Measurements from ENCODE around the gene SRGAP3. TPM values are rescaled to one million over a fixed set of nuclear protein-coding genes. Genes with fewer than 3 reads are reported as not detected.

Gene SRGAP3
- total RNA-seq, 1 donor from 2014 or later, result 0.99 TPM

GRCh38 chr3:8988791-8989558, 260.5 kb downstream of the SRGAP3 start:
- Mint-ChIP-seq H3K4me1 (ENCODE audit: low read depth) (peaks cover 13% of the 10 kb centered on the region), H3K9me3 (ENCODE audit: low read depth) (no peaks in the 10 kb centered on the region), H3K4me3 (ENCODE audit: unreplicated experiment) (no peak overlapping the region), H3K36me3 (ENCODE audit: low read depth) (no peaks in the 10 kb centered on the region), H3K27ac (ENCODE audit: unreplicated experiment) (peak overlapping the region; percentile 3), H3K27me3 (ENCODE audit: low read depth) (no peaks in the 10 kb centered on the region)
- no peak for DNase-seq (ENCODE audit: low spot score)
- TF ChIP-seq CTCF (IDR thresholded peaks at IDR 0.05), result no peak

DNA sequence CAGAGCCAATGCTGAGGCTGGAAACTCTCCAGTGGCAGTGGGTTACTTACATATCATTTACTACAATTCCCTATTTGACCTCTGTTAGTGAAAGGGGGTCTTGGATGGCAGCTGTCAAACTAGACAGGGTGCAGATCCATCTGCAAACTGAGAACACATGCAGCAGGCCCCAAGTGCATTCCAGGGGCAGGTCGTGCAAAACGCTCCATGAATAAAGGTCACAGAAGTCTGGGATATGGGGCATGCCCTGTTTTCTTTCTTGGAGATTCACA, 261.1 kb downstream of the SRGAP3 start:
- no peaks in the 10 kb centered on the region for H3K9me3 Mint-ChIP-seq (ENCODE audit: low read depth)
- H3K4me1 Mint-ChIP-seq (ENCODE audit: low read depth), result peaks cover 13% of the 10 kb centered on the region
- H3K27me3 Mint-ChIP-seq (ENCODE audit: low read depth), result no peaks in the 10 kb centered on the region
- TF ChIP-seq CTCF (IDR thresholded peaks at IDR 0.05), result no peak
- H3K27ac Mint-ChIP-seq (ENCODE audit: unreplicated experiment), result no peak overlapping the region
- H3K4me3 Mint-ChIP-seq (ENCODE audit: unreplicated experiment), result no peak overlapping the region
- DNase-seq (ENCODE audit: low spot score), result no peak
- H3K36me3 Mint-ChIP-seq (ENCODE audit: low read depth), result no peaks in the 10 kb centered on the region

DNA sequence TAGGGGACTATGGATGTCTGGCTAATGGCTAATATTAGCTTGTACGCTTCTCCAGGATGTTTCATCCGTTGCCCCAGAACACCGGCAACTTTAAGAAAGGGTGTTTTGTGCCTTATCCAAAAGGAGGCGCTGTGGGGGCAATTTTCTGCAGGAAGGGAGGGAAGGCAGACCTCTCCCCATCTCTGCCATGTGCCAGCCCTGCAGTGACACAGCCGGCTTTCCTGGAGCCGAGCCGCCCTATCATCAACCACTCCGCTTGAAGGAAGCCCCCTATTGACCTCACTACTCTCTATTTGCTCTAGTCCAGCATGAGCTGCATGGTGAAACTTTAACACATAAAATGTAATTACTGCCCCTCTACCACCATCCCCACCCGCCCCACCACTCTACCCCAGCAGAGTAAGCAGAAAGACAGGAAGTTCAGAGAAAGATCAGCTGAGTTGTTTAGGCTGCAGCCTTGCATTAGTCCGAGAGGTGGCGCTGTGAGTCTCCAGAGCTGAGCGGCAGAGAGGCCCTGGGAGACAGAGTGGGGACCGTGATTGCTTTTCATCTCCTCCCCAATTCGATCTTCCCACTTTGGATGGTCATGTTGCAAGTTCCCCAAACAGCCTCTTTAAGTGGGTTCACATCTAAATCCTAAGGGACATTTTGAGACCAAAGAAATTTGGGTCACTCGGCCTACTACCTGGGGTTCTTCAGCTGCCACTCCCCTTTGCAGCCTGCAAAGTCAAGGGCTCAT, 261.6 kb downstream of the SRGAP3 start:
- Mint-ChIP-seq H3K4me1 (ENCODE audit: low read depth) (peaks cover 13% of the 10 kb centered on the region), H3K36me3 (ENCODE audit: low read depth) (no peaks in the 10 kb centered on the region), H3K27me3 (ENCODE audit: low read depth) (no peaks in the 10 kb centered on the region), H3K9me3 (ENCODE audit: low read depth) (no peaks in the 10 kb centered on the region), H3K4me3 (ENCODE audit: unreplicated experiment) (no peak overlapping the region), H3K27ac (ENCODE audit: unreplicated experiment) (no peak overlapping the region)
- DNase-seq (ENCODE audit: low spot score), result no peak
- peak; percentile 86 for TF ChIP-seq CTCF (IDR thresholded peaks at IDR 0.05)

GRCh38 chr3:8987226-8987625, 262.2 kb downstream of the SRGAP3 start:
- H3K27ac Mint-ChIP-seq (ENCODE audit: unreplicated experiment), result no peak overlapping the region
- no peak for TF ChIP-seq CTCF (IDR thresholded peaks at IDR 0.05)

GRCh38 chr3:8986741-8987140, 262.7 kb downstream of the SRGAP3 start:
- Mint-ChIP-seq H3K9me3 (ENCODE audit: low read depth) (no peaks in the 10 kb centered on the region), H3K27me3 (ENCODE audit: low read depth) (no peaks in the 10 kb centered on the region), H3K36me3 (ENCODE audit: low read depth) (no peaks in the 10 kb centered on the region), H3K27ac (ENCODE audit: unreplicated experiment) (no peak overlapping the region), H3K4me1 (ENCODE audit: low read depth) (peaks cover 17% of the 10 kb centered on the region), H3K4me3 (ENCODE audit: unreplicated experiment) (no peak overlapping the region)
- DNase-seq (ENCODE audit: low spot score), result no peak
- no peak for TF ChIP-seq CTCF (IDR thresholded peaks at IDR 0.05)

More at GRCh38 chr3:8987226-8987625, 262.2 kb downstream of the SRGAP3 start:
- no peaks in the 10 kb centered on the region for H3K9me3 Mint-ChIP-seq (ENCODE audit: low read depth)
- H3K27me3 Mint-ChIP-seq (ENCODE audit: low read depth), result no peaks in the 10 kb centered on the region
- DNase-seq (ENCODE audit: low spot score), result no peak
- H3K36me3 Mint-ChIP-seq (ENCODE audit: low read depth), result no peaks in the 10 kb centered on the region
- H3K4me3 Mint-ChIP-seq (ENCODE audit: unreplicated experiment), result no peak overlapping the region
- peaks cover 17% of the 10 kb centered on the region for H3K4me1 Mint-ChIP-seq (ENCODE audit: low read depth)
